Caco-2 (cell line): ENCODE results near the gene MS4A8. TPM values are rescaled to one million over a fixed set of nuclear protein-coding genes. Genes with fewer than 3 reads are reported as not detected.
"Not testable (repeated sequence)": the region's sequence is repeated elsewhere in the genome, so short reads cannot be mapped to it uniquely, and the experiment has no call there.

Source experiments
- BruUV-seq: library from RNA; stranded (reverse); fragments of 400-500 nt; replicated peaks from 2 replicates; lab custom pipeline; 2021; lab: Mats Ljungman, UMichigan
- CTCF ChIA-PET: fragments of 300-600 bp; sonication (Branson Sonifier 250); formaldehyde crosslinking; loops from one replicate; lab custom pipeline; 2022; ENCODE audit warnings: antibody characterized with exemption; lab: Charles Lee
- POLR2A ChIA-PET: fragments of 300-600 bp; sonication (Branson Sonifier 250); formaldehyde crosslinking; loops from one replicate; lab custom pipeline; 2022; ENCODE audit warnings: antibody characterized with exemption; lab: Charles Lee
- DNase-seq, 2 experiments: peaks; one replicate each; pipeline versions ENCODE4 v3.0.0 to v3.0.0-alpha.2; 2020 to 2022
- H3K27me3 ChIP-seq: replicated peaks from 2 replicates; pipeline ENCODE4 v1.6.0; 2011; ENCODE audit warnings: low read length; ENCODE audit not compliant: control insufficient read depth, insufficient read depth
- H3K36me3 ChIP-seq: 2 replicates; pipeline ENCODE4 v1.5.1; 2011; ENCODE audit warnings: low read length; ENCODE audit not compliant: control insufficient read depth, insufficient read depth
- H3K4me1 ChIP-seq: fragments of 250-450 bp; sonication (Bioruptor Pico); 2 replicates; pipeline ENCODE4 v1.5.1; 2020; ENCODE audit warnings: mild to moderate bottlenecking
- H3K4me3 ChIP-seq: 2 replicates; pipeline ENCODE4 v1.5.1; 2011; ENCODE audit warnings: low read depth, mild to moderate bottlenecking, control low read depth, low read length
- H3K9me3 ChIP-seq: fragments of 250-450 bp; sonication (Bioruptor Pico); 2 replicates; pipeline ENCODE4 v1.5.1; 2020; ENCODE audit warnings: mild to moderate bottlenecking, moderate library complexity
- H3K27ac Mint-ChIP-seq: one replicate; pipeline ENCODE4 v1.8.0; 2022; ENCODE audit warnings: mixed read lengths; ENCODE audit not compliant: unreplicated experiment
- H3K27me3 Mint-ChIP-seq: one replicate; pipeline ENCODE4 v1.8.0; 2022; ENCODE audit warnings: mixed read lengths; ENCODE audit not compliant: insufficient read depth, unreplicated experiment
- H3K36me3 Mint-ChIP-seq: one replicate; pipeline ENCODE4 v1.8.0; 2022; ENCODE audit warnings: mild to moderate bottlenecking, mixed read lengths; ENCODE audit not compliant: insufficient read depth, unreplicated experiment
- H3K4me1 Mint-ChIP-seq: one replicate; pipeline ENCODE4 v1.8.0; 2022; ENCODE audit warnings: low read depth, mixed read lengths; ENCODE audit not compliant: unreplicated experiment
- H3K4me3 Mint-ChIP-seq: one replicate; pipeline ENCODE4 v1.8.0; 2022; ENCODE audit warnings: mild to moderate bottlenecking, moderate library complexity, mixed read lengths; ENCODE audit not compliant: unreplicated experiment
- H3K9me3 Mint-ChIP-seq: one replicate; pipeline ENCODE4 v1.8.0; 2022; ENCODE audit warnings: mixed read lengths; ENCODE audit not compliant: unreplicated experiment
- CTCF ChIP-seq, 2 experiments: fragments of 200-600 bp in 1 of 2; IDR thresholded peaks; 1 replicate in 1 of 2; 2 replicates in 1 of 2; pipeline versions ENCODE4 v1.5.1 to v1.8.0; 2011 to 2022; ENCODE audit warnings: antibody characterized with exemption in 1 of 2, control low read depth in 1 of 2, inconsistent platforms in 1 of 2, low read depth in 1 of 2, low read length in 1 of 2, mild to moderate bottlenecking in 1 of 2, moderate library complexity in 1 of 2; ENCODE audit not compliant: insufficient read depth in 1 of 2, severe bottlenecking in 1 of 2, unreplicated experiment in 1 of 2
- intact Hi-C: fragments of 100-400 bp; cut with micrococcal nuclease; formaldehyde crosslinking; loops from one replicate; pipeline ENCODE4 v1.10.0; 2022; ENCODE audit not compliant: unreplicated experiment
- total RNA-seq: library from RNA; stranded (reverse); gene quantifications from 2 replicates; pipeline ENCODE4 v1.2.3, GENCODE V29; 2022

Gene MS4A8
- total RNA-seq, 1 experiment from 2014 or later: not detected

GRCh38 chr11:60680455-60681119 is 18.8 kb upstream of the MS4A8 start:
- Histone ChIP-seq H3K36me3 (no peaks in the 10 kb centered on the region), H3K9me3 (peaks cover 34% of the 10 kb centered on the region), H3K27me3 (no peaks in the 10 kb centered on the region), H3K4me3 (no peak overlapping the region), H3K4me1 (no peaks in the 10 kb centered on the region)
- Mint-ChIP-seq H3K27me3 (no peaks in the 10 kb centered on the region), H3K36me3 (no peaks in the 10 kb centered on the region), H3K9me3 (peaks cover 47% of the 10 kb centered on the region), H3K27ac (no peak overlapping the region), H3K4me1 (no peaks in the 10 kb centered on the region), H3K4me3 (no peak overlapping the region)
- ChIA-PET POLR2A (no interaction called here), CTCF (no interaction called here)
- TF ChIP-seq CTCF (IDR thresholded peaks at IDR 0.05; ENCODE audit: insufficient read depth in 1 of 2, low read depth in 1 of 2, low read length in 1 of 2, severe bottlenecking in 1 of 2, unreplicated experiment in 1 of 2): no peak
- no TSS peak for BruUV-seq
- no peak for DNase-seq
- intact Hi-C loops: no loop called here

- BruUV-seq, H3K4me1 ChIP-seq, H3K27me3 ChIP-seq, H3K36me3 ChIP-seq, H3K4me1 Mint-ChIP-seq, DNase-seq, H3K36me3 Mint-ChIP-seq, H3K9me3 ChIP-seq, H3K27me3 Mint-ChIP-seq, POLR2A ChIA-PET, H3K4me3 ChIP-seq, H3K4me3 Mint-ChIP-seq, intact Hi-C loops, H3K27ac Mint-ChIP-seq: not testable (repeated sequence)
- peaks cover 18% of the 10 kb centered on the region for H3K9me3 Mint-ChIP-seq
- CTCF ChIA-PET: interaction anchor here (0.7 kb wide), 1 partner anchor 79 kb away, joined by 3 read pairs; no protein-coding TSS in a partner anchor
Measured at GRCh38 chr11:60684541-60684848, 14.9 kb upstream of the MS4A8 start.

- DNase-seq: no peak
- no peaks in the 10 kb centered on the region; the same call in 1 of the 2 replicates for H3K4me1 ChIP-seq
- no peak overlapping the region for H3K4me3 ChIP-seq
- Mint-ChIP-seq H3K27ac (no peak overlapping the region), H3K4me3 (no peak overlapping the region), H3K9me3 (peaks cover 28% of the 10 kb centered on the region), H3K36me3 (no peaks in the 10 kb centered on the region), H3K27me3 (peaks cover 3% of the 10 kb centered on the region), H3K4me1 (peaks cover 6% of the 10 kb centered on the region)
- H3K27me3 ChIP-seq: no peaks in the 10 kb centered on the region
- no peaks in the 10 kb centered on the region for H3K9me3 ChIP-seq
- TF ChIP-seq CTCF (IDR thresholded peaks at IDR 0.05; ENCODE audit: insufficient read depth in 1 of 2, low read depth in 1 of 2, low read length in 1 of 2, severe bottlenecking in 1 of 2, unreplicated experiment in 1 of 2): no peak
- no peaks in the 10 kb centered on the region for H3K36me3 ChIP-seq
- POLR2A ChIA-PET: no interaction called here
- BruUV-seq: no TSS peak
- CTCF ChIA-PET: no interaction called here
- intact Hi-C loops: no loop called here
Measured at GRCh38 chr11:60691661-60692060, 7.8 kb upstream of the MS4A8 start.
